Stomach (tissue), 4 donors: ENCODE data around the gene BEND2.

Source experiments
- CTCF ChIP-seq, 7 experiments: fragments of 450-650 bp in 4 of 7; fragments of 200-600 bp in 3 of 7; sonication (generic) in 3 of 7; IDR thresholded peaks; one replicate each; pipeline ENCODE4 v1.5.1; 2016 to 2019; ENCODE audit warnings: antibody characterized with exemption in 7 of 7, control low read depth in 2 of 7, mild to moderate bottlenecking in 1 of 7
- POLR2A ChIP-seq, 4 donors: fragments of 450-650 bp; IDR thresholded peaks; one replicate each; pipeline ENCODE4 v1.6.1; 2016; ENCODE audit warnings: antibody characterized with exemption in 4 of 4, control low read depth in 2 of 4, mild to moderate bottlenecking in 1 of 4, moderate library complexity in 1 of 4
- POLR2AphosphoS5 ChIP-seq, 3 donors: sonication (generic); formaldehyde crosslinking; IDR thresholded peaks; one replicate each; pipeline ENCODE4 v1.6.1; 2016; ENCODE audit warnings: antibody characterized with exemption in 3 of 3

DNA sequence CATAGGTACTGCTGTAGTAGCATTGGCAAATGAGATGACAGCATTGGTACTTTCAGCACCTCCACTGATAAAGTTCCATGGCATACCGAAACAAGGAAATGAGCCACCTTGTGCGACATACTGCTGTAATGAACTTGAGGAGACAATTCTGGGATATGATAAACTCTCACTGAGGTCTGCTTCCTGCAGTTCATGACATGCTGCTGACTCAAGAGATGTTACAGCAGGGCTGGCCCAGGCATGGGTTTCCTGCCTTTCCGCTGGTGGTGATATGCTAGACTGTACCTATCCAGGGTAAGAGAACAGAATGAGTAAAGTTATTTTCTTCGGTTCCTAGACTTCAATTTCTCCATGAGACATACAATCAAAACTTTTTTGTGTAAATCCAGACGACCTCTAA is 17.1 kb downstream of the BEND2 start:
- TF ChIP-seq CTCF (IDR thresholded peaks at IDR 0.05) (no peak), POLR2AphosphoS5 (IDR thresholded peaks at IDR 0.05) (no peak), POLR2A (IDR thresholded peaks at IDR 0.05) (no peak)
